CD4-positive, alpha-beta T cell (primary cell): ENCODE results near the gene CMKLR1. TPM values are rescaled to one million over a fixed set of nuclear protein-coding genes. Genes with fewer than 3 reads are reported as not detected.

Source experiments
- ATAC-seq: fragments of 200-7000 bp; cut with Tn5 transposase; one replicate; pipeline ENCODE4 v1.10.0; 2022; ENCODE audit warnings: mild to moderate bottlenecking; ENCODE audit not compliant: poor library complexity
- CTCF ChIA-PET: fragments of 350-600 bp; sonication (Branson Sonifier 250); formaldehyde crosslinking; loops from one replicate; lab custom pipeline; 2021; ENCODE audit warnings: antibody characterized with exemption, inconsistent platforms; lab: Charles Lee
- POLR2A ChIA-PET: fragments of 350-600 bp; sonication (Branson Sonifier 250); formaldehyde crosslinking; loops from one replicate; lab custom pipeline; 2021; ENCODE audit warnings: antibody characterized with exemption, inconsistent platforms; lab: Charles Lee
- DNase-seq, 14 experiments: peaks; one replicate each; pipeline ENCODE4 v3.0.0-alpha.2; 2013 to 2020; ENCODE audit warnings: mixed read lengths in 2 of 14
- H3K27ac ChIP-seq, 2 donors: one replicate each; pipeline versions ENCODE4 v1.5.1 to v1.7.0; 2013; ENCODE audit warnings: low read length in 2 of 2, low read depth in 1 of 2, mild to moderate bottlenecking in 1 of 2
- H3K27me3 ChIP-seq, 2 experiments: 1 replicate in 1 of 2; 2 replicates in 1 of 2; pipeline versions ENCODE4 v1.6.1 to v1.7.0; 2013; ENCODE audit warnings: low read length in 2 of 2, control low read depth in 1 of 2, mild to moderate bottlenecking in 1 of 2, moderate library complexity in 1 of 2; ENCODE audit not compliant: insufficient read depth in 2 of 2, control insufficient read depth in 1 of 2
- H3K36me3 ChIP-seq: one replicate; pipeline ENCODE4 v1.6.1; 2013; ENCODE audit warnings: low read length, control low read depth; ENCODE audit not compliant: insufficient read depth
- H3K4me1 ChIP-seq: one replicate; pipeline ENCODE4 v1.6.1; 2013; ENCODE audit warnings: low read length, control low read depth; ENCODE audit not compliant: insufficient read depth
- H3K4me3 ChIP-seq: one replicate; pipeline ENCODE4 v1.5.1; 2013; ENCODE audit warnings: mild to moderate bottlenecking, low read length, moderate library complexity
- H3K9me3 ChIP-seq, 2 experiments: 1 replicate in 1 of 2; 2 replicates in 1 of 2; pipeline versions ENCODE4 v1.6.1 to v1.7.0; 2013; ENCODE audit warnings: low read length in 2 of 2, mild to moderate bottlenecking in 2 of 2, control low read depth in 1 of 2, moderate library complexity in 1 of 2; ENCODE audit not compliant: control insufficient read depth in 1 of 2, insufficient read depth in 1 of 2
- H3K27ac Mint-ChIP-seq: one replicate; pipeline ENCODE4 v1.8.0; 2020; ENCODE audit warnings: mixed read lengths
- H3K27me3 Mint-ChIP-seq: one replicate; pipeline ENCODE4 v1.8.0; 2021; ENCODE audit warnings: mixed read lengths
- H3K36me3 Mint-ChIP-seq: one replicate; pipeline ENCODE4 v1.8.0; 2021; ENCODE audit warnings: low read depth, mixed read lengths
- H3K4me1 Mint-ChIP-seq: one replicate; pipeline ENCODE4 v1.8.0; 2021; ENCODE audit warnings: low read depth, mixed read lengths
- H3K4me3 Mint-ChIP-seq: one replicate; pipeline ENCODE4 v1.8.0; 2020; ENCODE audit warnings: mild to moderate bottlenecking, mixed read lengths
- H3K9me3 Mint-ChIP-seq: one replicate; pipeline ENCODE4 v1.8.0; 2020; ENCODE audit warnings: mixed read lengths
- CTCF ChIP-seq: fragments of 200-600 bp; IDR thresholded peaks from one replicate; pipeline ENCODE4 v1.8.0; 2022; ENCODE audit warnings: antibody characterized with exemption, mild to moderate bottlenecking
- intact Hi-C, 2 experiments: fragments of 100-400 bp; cut with DNase I in 1 of 2; cut with micrococcal nuclease in 1 of 2; formaldehyde crosslinking; loops; one replicate each; pipeline versions ENCODE4 v1.15.1 to v1.9.0; 2023 to 2025; cut with DNase I, micrococcal nuclease
- total RNA-seq, 174 experiments: library from RNA in 2 of 174; stranded (reverse) in 2 of 174; gene quantifications; one replicate each; pipeline ENCODE4 v1.2.3 and lab custom pipeline; 2021 to 2026

CMKLR1 gene
- total RNA-seq, 2 experiments from 2014 or later = not detected

GRCh38 chr12:108247130-108247529 is 92.0 kb downstream of the CMKLR1 start:
- Mint-ChIP-seq H3K27ac (no peak overlapping the region), H3K4me3 (no peak overlapping the region), H3K36me3 (no peaks in the 10 kb centered on the region), H3K9me3 (no peaks in the 10 kb centered on the region), H3K27me3 (peaks cover 40% of the 10 kb centered on the region), H3K4me1 (no peaks in the 10 kb centered on the region)
- DNase-seq (no peak), ATAC-seq (no peak)
- CTCF ChIA-PET = interaction anchor here (0.6 kb wide), 1 partner anchor 28 kb away, joined by 3 read pairs; no protein-coding TSS in a partner anchor
- intact Hi-C loops = no loop called here
- POLR2A ChIA-PET = no interaction called here
- H3K27ac ChIP-seq = no peak overlapping the region
- H3K27me3 ChIP-seq = peaks cover 0 to 10% of the 10 kb centered on the region in 2 experiments
- H3K4me3 ChIP-seq = no peak overlapping the region
- no peak for TF ChIP-seq CTCF
- H3K9me3 ChIP-seq = no peaks in the 10 kb centered on the region
- H3K36me3 ChIP-seq = no peaks in the 10 kb centered on the region
- no peaks in the 10 kb centered on the region for H3K4me1 ChIP-seq

- Histone ChIP-seq H3K36me3 (no peaks in the 10 kb centered on the region), H3K4me3 (no peak overlapping the region), H3K9me3 (no peaks in the 10 kb centered on the region), H3K4me1 (no peaks in the 10 kb centered on the region), H3K27me3 (peaks cover 0 to 6% of the 10 kb centered on the region in 2 experiments), H3K27ac (no peak overlapping the region)
- ATAC-seq (no peak), DNase-seq (no peak)
- no peak for TF ChIP-seq CTCF
- no peak overlapping the region for H3K4me3 Mint-ChIP-seq
- H3K27me3 Mint-ChIP-seq = peaks cover 40% of the 10 kb centered on the region
- H3K36me3 Mint-ChIP-seq = no peaks in the 10 kb centered on the region
- no peaks in the 10 kb centered on the region for H3K4me1 Mint-ChIP-seq
- CTCF ChIA-PET = no interaction called here
- POLR2A ChIA-PET = no interaction called here
- no peak overlapping the region for H3K27ac Mint-ChIP-seq
- H3K9me3 Mint-ChIP-seq = no peaks in the 10 kb centered on the region
- intact Hi-C loops = no loop called here
Observed at GRCh38 chr12:108241986-108242703, 97.0 kb downstream of the CMKLR1 start.

DNA sequence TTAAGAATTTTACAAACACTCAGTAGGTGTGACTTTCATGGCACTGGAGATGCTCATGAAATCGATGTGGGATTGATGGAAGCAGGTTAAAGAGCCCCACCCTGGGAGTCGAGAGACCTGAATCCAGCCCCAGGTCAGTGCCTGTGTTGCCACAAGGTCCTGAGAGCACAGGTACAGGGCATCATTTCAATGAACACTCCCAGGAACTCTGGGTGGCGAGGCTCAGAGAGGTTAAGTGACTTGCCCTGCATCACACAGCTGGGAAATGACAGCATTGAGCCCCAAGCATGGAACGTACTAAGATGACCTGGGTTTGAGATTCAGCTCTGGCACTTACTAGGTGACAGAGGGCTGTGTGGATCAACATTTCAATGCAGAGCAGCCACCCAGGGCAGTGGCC is 98.2 kb downstream of the CMKLR1 start:
- Mint-ChIP-seq H3K4me3 (no peak overlapping the region), H3K36me3 (no peaks in the 10 kb centered on the region), H3K27me3 (peaks cover 47% of the 10 kb centered on the region), H3K9me3 (no peaks in the 10 kb centered on the region), H3K4me1 (no peaks in the 10 kb centered on the region), H3K27ac (no peak overlapping the region)
- Histone ChIP-seq H3K9me3 (no peaks in the 10 kb centered on the region), H3K27me3 (peaks cover 0 to 6% of the 10 kb centered on the region in 2 experiments), H3K36me3 (no peaks in the 10 kb centered on the region), H3K27ac (no peak overlapping the region), H3K4me1 (no peaks in the 10 kb centered on the region), H3K4me3 (no peak overlapping the region)
- TF ChIP-seq CTCF = no peak
- DNase-seq = no peak
- ATAC-seq = no peak
- CTCF ChIA-PET = no interaction called here
- POLR2A ChIA-PET = no interaction called here
- intact Hi-C loops = no loop called here
